Ectodermal cell (in vitro differentiated cells): ENCODE measurements around the gene KIAA1217. TPM values are rescaled to one million over a fixed set of nuclear protein-coding genes. Genes with fewer than 3 reads are reported as not detected.

Experiments used
- H3K27ac ChIP-seq: 2 replicates; pipeline ENCODE4 v1.7.0; 2013; ENCODE audit warnings: mild to moderate bottlenecking, low read depth, low read length; ENCODE audit not compliant: insufficient read depth, poor library complexity, severe bottlenecking
- H3K27me3 ChIP-seq: 2 replicates; pipeline ENCODE4 v1.7.0; 2013; ENCODE audit warnings: mild to moderate bottlenecking, low read length; ENCODE audit not compliant: insufficient read depth, control insufficient read depth, poor library complexity, severe bottlenecking
- H3K36me3 ChIP-seq: one replicate; pipeline ENCODE4 v1.7.0; 2013; ENCODE audit warnings: low read length; ENCODE audit not compliant: control insufficient read depth, insufficient read depth
- H3K4me1 ChIP-seq: one replicate; pipeline ENCODE4 v1.7.0; 2013; ENCODE audit warnings: low read length; ENCODE audit not compliant: control insufficient read depth, insufficient read depth
- H3K4me3 ChIP-seq: 2 replicates; pipeline ENCODE4 v1.7.0; 2013; ENCODE audit warnings: low read depth, low read length, control low read depth; ENCODE audit not compliant: insufficient read depth
- H3K9me3 ChIP-seq: 2 replicates; pipeline ENCODE4 v1.7.0; 2013; ENCODE audit warnings: mild to moderate bottlenecking, low read length, moderate library complexity; ENCODE audit not compliant: control insufficient read depth
- WGBS, 2 experiments: methylation state at CpG; one replicate each; pipeline ENCODE4 v1.1.7; 2013; ENCODE audit warnings: missing lambda C conversion rate in 2 of 2; 5-methylcytosine and 5-hydroxymethylcytosine counted together
- polyA plus RNA-seq, 4 experiments: library from polyadenylated mRNA; stranded (reverse); fragments of 50-300 nt; gene quantifications; one replicate each; pipeline ENCODE4 v1.2.3, GENCODE V29; 2013

The KIAA1217 gene
- polyA plus RNA-seq (2013, experiment 1 of 4): 23.5 TPM
- 27.0 TPM for polyA plus RNA-seq (2013, experiment 2 of 4)
- polyA plus RNA-seq (2013, experiment 3 of 4): 14.7 TPM
- 17.3 TPM for polyA plus RNA-seq (2013, experiment 4 of 4)

DNA sequence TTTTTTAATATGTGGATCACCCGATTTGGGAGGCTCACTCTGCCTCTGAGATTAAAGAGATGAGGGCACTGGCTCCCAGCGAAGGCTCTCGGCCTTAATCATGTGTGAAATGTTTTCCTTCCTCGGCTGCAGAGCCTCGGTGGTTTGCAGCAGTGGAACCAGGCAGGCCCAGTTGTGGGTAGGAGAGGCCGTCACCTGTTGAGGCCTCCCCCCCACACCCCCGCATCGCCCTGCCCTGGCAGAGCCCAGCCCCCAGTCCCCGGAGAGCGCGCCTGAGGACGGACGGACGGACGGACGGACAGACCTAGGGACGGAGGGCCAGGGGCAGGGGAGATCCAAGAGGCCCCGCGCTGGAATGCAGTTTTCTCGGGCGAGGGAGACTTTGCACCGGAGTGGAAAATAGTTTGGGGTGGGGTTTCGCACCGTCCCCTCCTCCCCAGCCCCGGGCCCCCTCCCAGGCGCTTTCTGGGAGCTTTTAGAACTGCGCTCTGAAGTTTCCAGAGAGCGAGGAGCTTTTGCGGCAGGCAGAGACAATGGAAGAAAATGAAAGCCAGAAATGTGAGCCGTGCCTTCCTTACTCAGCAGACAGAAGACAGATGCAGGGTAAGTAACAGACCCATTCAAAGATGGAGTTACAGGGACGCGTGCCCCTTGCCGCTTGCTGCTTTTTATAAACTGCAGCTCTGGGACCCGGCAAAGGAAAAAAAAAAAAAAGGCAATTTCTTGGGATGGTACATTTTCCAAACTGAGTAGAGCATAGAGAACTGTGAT is at the start of gene KIAA1217:
TSS of gene KIAA1217 (plus strand) at position 478 of the 771 bp plus-strand sequence. CDS start at position 534, 56 bp downstream.
- H3K36me3 ChIP-seq: no peaks in the 10 kb centered on the region
- H3K4me3 ChIP-seq: peak within 1 kb of the TSS; percentile 58
- peaks cover 43% of the 10 kb centered on the region for H3K4me1 ChIP-seq
- no peaks in the 10 kb centered on the region for H3K9me3 ChIP-seq
- WGBS, 2 experiments: 2% methylated on average over 34 of the region's 34 CpGs
- no peaks in the 10 kb centered on the region for H3K27me3 ChIP-seq
- peak within 1 kb of the TSS; percentile 97 for H3K27ac ChIP-seq

- H3K27ac ChIP-seq: no peak overlapping the region
Observed at GRCh38 chr10:24162206-24162985, 46.5 kb upstream of the KIAA1217 start.

DNA sequence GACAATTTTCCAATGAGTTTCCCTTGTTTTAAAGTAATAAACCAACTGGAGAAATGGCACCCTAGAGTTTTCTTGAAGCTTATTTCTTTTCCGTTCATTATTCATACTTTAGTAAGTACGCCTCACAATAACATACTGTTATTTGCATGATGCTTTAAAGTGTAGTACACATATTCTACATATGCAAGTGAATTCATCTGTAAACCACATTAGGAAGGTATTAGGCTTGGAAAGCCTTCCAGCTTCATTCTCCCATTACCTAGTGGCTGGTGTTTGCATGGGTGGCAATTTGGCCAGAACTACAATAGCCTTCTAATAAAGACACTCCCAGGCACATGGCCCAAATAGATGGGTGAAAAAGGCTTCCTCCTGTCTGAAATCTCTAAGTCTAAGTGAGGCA is 45.5 kb upstream of the KIAA1217 start:
- whole genome bisulfite sequencing, 2 experiments: 95 to 100% methylated on average over 1 to 2 of the region's 2 CpGs
- Histone ChIP-seq H3K27ac (no peak overlapping the region), H3K4me3 (no peak overlapping the region), H3K9me3 (no peaks in the 10 kb centered on the region), H3K4me1 (no peaks in the 10 kb centered on the region), H3K27me3 (no peaks in the 10 kb centered on the region), H3K36me3 (no peaks in the 10 kb centered on the region)

More at GRCh38 chr10:24162206-24162985, 46.5 kb upstream of the KIAA1217 start:
- H3K36me3 ChIP-seq: no peaks in the 10 kb centered on the region
- H3K4me3 ChIP-seq: no peak overlapping the region
- 61 to 65% methylated on average over 4 of the region's 4 CpGs for WGBS, 2 experiments
- H3K9me3 ChIP-seq: no peaks in the 10 kb centered on the region
- H3K27me3 ChIP-seq: no peaks in the 10 kb centered on the region
- no peaks in the 10 kb centered on the region for H3K4me1 ChIP-seq

- 88 to 95% methylated on average over 5 of the region's 5 CpGs for WGBS, 2 experiments
- Histone ChIP-seq H3K4me3 (no peak overlapping the region), H3K36me3 (no peaks in the 10 kb centered on the region)
Observed at GRCh38 chr10:24168258-24169170, 40.4 kb upstream of the KIAA1217 start.

GRCh38 chr10:24170199-24170598 is 38.7 kb upstream of the KIAA1217 start:
- Histone ChIP-seq H3K9me3 (no peaks in the 10 kb centered on the region), H3K4me3 (no peak overlapping the region), H3K27ac (no peak overlapping the region), H3K36me3 (no peaks in the 10 kb centered on the region), H3K4me1 (no peaks in the 10 kb centered on the region), H3K27me3 (no peaks in the 10 kb centered on the region)
- WGBS, 2 experiments: 38 to 45% methylated on average over 5 of the region's 5 CpGs

More at GRCh38 chr10:24168258-24169170, 40.4 kb upstream of the KIAA1217 start:
- no peaks in the 10 kb centered on the region for H3K27me3 ChIP-seq
- H3K9me3 ChIP-seq: no peaks in the 10 kb centered on the region
- no peak overlapping the region for H3K27ac ChIP-seq
- no peaks in the 10 kb centered on the region for H3K4me1 ChIP-seq

DNA sequence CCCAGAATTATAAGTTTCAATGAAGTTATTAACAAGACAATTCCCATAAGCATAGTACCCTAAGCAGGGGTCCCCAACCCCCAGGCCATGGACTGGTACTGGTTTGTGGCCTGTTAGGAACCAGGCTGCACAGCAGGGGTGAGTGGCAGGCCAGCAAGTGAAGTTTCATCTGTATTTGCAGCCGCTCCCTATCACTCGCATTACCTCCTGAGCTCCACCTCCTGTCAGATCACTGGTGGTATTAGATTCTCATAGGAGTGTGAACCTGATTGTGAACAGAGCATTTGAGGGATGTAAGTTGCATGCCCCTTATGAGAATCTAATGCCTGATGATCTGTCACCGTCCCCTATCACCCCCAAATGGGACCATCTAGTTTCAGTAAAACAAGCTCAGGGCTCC is 36.0 kb upstream of the KIAA1217 start:
- WGBS, 2 experiments: 88 to 89% methylated on average over 3 of the region's 3 CpGs
- no peaks in the 10 kb centered on the region for H3K27me3 ChIP-seq
- no peaks in the 10 kb centered on the region for H3K36me3 ChIP-seq
- H3K4me3 ChIP-seq: no peak overlapping the region
- H3K9me3 ChIP-seq: no peaks in the 10 kb centered on the region
- H3K27ac ChIP-seq: no peak overlapping the region
- H3K4me1 ChIP-seq: no peaks in the 10 kb centered on the region

- no peak overlapping the region for H3K27ac ChIP-seq
- H3K9me3 ChIP-seq: no peaks in the 10 kb centered on the region
- WGBS, 2 experiments: 86 to 94% methylated on average over 2 of the region's 2 CpGs
- no peaks in the 10 kb centered on the region for H3K27me3 ChIP-seq
- H3K36me3 ChIP-seq: no peaks in the 10 kb centered on the region
- H3K4me1 ChIP-seq: no peaks in the 10 kb centered on the region
- H3K4me3 ChIP-seq: no peak overlapping the region
Observed at GRCh38 chr10:24174014-24174413, 34.9 kb upstream of the KIAA1217 start.

DNA sequence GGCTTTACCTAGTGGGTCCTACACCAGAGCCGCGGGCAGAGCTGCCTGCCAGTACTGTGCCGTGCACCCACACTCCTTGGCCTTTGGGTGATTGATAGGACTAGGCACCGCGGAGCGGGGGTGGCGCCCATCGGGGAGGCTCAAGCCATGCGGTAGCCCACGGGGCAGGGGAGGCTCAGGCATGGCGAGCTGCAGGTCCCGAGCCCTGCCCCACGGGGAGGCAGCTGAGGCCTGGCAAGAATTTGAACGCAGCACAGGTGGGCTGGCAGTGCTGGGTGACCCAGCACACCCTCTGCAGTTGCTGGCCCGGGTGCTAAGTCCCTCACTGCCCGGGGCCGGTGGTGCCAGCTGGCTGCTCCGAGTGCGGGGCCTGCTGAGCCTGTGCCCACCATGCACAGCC is 32.3 kb upstream of the KIAA1217 start:
- WGBS, 2 experiments: 94% methylated on average over 19 of the region's 19 CpGs
- no peak overlapping the region for H3K27ac ChIP-seq
- no peaks in the 10 kb centered on the region for H3K27me3 ChIP-seq
- H3K4me3 ChIP-seq: no peak overlapping the region
- no peaks in the 10 kb centered on the region for H3K4me1 ChIP-seq
- no peaks in the 10 kb centered on the region for H3K9me3 ChIP-seq
- H3K36me3 ChIP-seq: no peaks in the 10 kb centered on the region

GRCh38 chr10:24177636-24178035 is 31.3 kb upstream of the KIAA1217 start:
- Histone ChIP-seq H3K9me3 (no peaks in the 10 kb centered on the region), H3K27me3 (no peaks in the 10 kb centered on the region), H3K36me3 (no peaks in the 10 kb centered on the region), H3K27ac (no peak overlapping the region), H3K4me3 (no peak overlapping the region), H3K4me1 (no peaks in the 10 kb centered on the region)
